Astrocyte of the spinal cord (primary cell): Measurements from ENCODE around the gene MRPL20.

Experiments used
- DNase-seq: peaks from one replicate; pipeline ENCODE4 v3.0.0; 2011; ENCODE audit warnings: low read depth, low spot score
- H3K4me3 ChIP-seq: 2 replicates; pipeline ENCODE4 v1.5.1; 2011; ENCODE audit warnings: low read depth, mild to moderate bottlenecking, low read length, moderate library complexity
- in situ Hi-C: cut with HindIII; loops from 2 replicates; pipeline ENCODE4 v1.10.0; 2017; ENCODE audit warnings: low sequenced_read_pairs
- TF ChIP-seq, protein P1 (sequence below): IDR thresholded peaks from 2 replicates; pipeline ENCODE4 v1.5.1; 2012; ENCODE audit warnings: low read depth, mild to moderate bottlenecking, low read length, inconsistent platforms

Gene MRPL20

GRCh38 chr1:1438531-1439381 is 31.7 kb upstream of the MRPL20 start:
- no peak overlapping the region for H3K4me3 ChIP-seq
- in situ Hi-C loops, result no loop called here
- TF ChIP-seq, protein P1, sequence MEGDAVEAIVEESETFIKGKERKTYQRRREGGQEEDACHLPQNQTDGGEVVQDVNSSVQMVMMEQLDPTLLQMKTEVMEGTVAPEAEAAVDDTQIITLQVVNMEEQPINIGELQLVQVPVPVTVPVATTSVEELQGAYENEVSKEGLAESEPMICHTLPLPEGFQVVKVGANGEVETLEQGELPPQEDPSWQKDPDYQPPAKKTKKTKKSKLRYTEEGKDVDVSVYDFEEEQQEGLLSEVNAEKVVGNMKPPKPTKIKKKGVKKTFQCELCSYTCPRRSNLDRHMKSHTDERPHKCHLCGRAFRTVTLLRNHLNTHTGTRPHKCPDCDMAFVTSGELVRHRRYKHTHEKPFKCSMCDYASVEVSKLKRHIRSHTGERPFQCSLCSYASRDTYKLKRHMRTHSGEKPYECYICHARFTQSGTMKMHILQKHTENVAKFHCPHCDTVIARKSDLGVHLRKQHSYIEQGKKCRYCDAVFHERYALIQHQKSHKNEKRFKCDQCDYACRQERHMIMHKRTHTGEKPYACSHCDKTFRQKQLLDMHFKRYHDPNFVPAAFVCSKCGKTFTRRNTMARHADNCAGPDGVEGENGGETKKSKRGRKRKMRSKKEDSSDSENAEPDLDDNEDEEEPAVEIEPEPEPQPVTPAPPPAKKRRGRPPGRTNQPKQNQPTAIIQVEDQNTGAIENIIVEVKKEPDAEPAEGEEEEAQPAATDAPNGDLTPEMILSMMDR, result no peak
- no peak for DNase-seq

DNA sequence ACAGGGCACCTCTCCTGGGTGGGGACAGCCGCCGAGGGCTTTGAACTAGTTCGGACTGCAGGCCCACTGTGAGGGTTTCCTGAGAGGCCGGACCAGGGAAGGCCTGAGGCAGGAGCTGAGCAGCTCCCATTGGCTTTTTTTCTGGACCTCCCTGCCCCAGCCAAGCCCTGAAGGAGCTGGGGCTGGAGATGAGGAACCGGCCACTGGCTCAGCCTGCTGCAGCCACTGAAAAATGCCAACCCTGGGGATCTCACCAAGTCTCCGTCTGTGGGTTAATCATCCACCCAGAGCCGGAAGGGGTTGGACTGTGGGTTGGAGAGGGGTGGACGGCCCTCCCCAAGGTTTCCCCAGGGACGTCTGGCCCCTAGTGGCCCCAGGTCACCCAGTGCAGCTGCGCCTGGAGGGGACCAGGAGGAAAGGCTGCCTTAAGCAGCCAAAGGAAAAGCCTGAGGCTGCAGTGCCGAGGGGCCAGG is 30.8 kb upstream of the MRPL20 start:
- in situ Hi-C loops, result no loop called here
- TF ChIP-seq, protein P1, result no peak
- no peak overlapping the region for H3K4me3 ChIP-seq
- no peak for DNase-seq

- DNase-seq, result no peak
- TF ChIP-seq, protein P1, result no peak
- in situ Hi-C loops, result no loop called here
- no peak overlapping the region for H3K4me3 ChIP-seq
Observed at GRCh38 chr1:1437033-1437903, 30.2 kb upstream of the MRPL20 start.

GRCh38 chr1:1436630-1437032 is 29.5 kb upstream of the MRPL20 start:
- TF ChIP-seq, protein P1, result no peak
- DNase-seq, result no peak
- in situ Hi-C loops, result no loop called here
- peak overlapping the region; percentile 53 for H3K4me3 ChIP-seq

- peak overlapping the region; percentile 53 for H3K4me3 ChIP-seq
- in situ Hi-C loops, result no loop called here
- no peak for DNase-seq
- TF ChIP-seq, protein P1, result no peak
Observed at GRCh38 chr1:1435911-1436629, 29.0 kb upstream of the MRPL20 start.
